GM21526 (cell line): ENCODE results near the gene RIOK1.
"Not testable (repeated sequence)": the region's sequence is repeated elsewhere in the genome, so short reads cannot be mapped to it uniquely, and the experiment has no call there.

Source experiments
- ATAC-seq: cut with Tn5 transposase; IDR thresholded peaks from one replicate; pipeline ENCODE4 v1.9.1; 2021; ENCODE audit warnings: moderate library complexity; ENCODE audit not compliant: unreplicated experiment, low FRiP score

RIOK1 gene

GRCh38 chr6:7389451-7390225 is at the start of gene RIOK1, which contains the start of gene CAGE1:
TSS of gene RIOK1 (plus strand) at chr6:7389808. CDS start at chr6:7390003, 195 bp downstream.
TSS of gene CAGE1 (minus strand) at chr6:7389742. CDS start at chr6:7387173, 2,569 bp downstream.
- ATAC-seq: peak; percentile 97

GRCh38 chr6:7341271-7341670 is 48.3 kb upstream of the RIOK1 start:
- ATAC-seq: no peak

- ATAC-seq: no peak
Observed at GRCh38 chr6:7341989-7342742, 47.4 kb upstream of the RIOK1 start.

- ATAC-seq: no peak
Observed at GRCh38 chr6:7343546-7344475, 45.8 kb upstream of the RIOK1 start.

- ATAC-seq: not testable (repeated sequence)
Observed at GRCh38 chr6:7344773-7345450, 44.7 kb upstream of the RIOK1 start.

GRCh38 chr6:7347551-7347997 is 42.0 kb upstream of the RIOK1 start:
- not testable (repeated sequence) for ATAC-seq

- ATAC-seq: not testable (repeated sequence)
Observed at GRCh38 chr6:7350591-7350990, 39.0 kb upstream of the RIOK1 start.

- ATAC-seq: not testable (repeated sequence)
Observed at GRCh38 chr6:7351916-7352315, 37.7 kb upstream of the RIOK1 start.

- ATAC-seq: no peak
Observed at GRCh38 chr6:7367408-7367807, 22.2 kb upstream of the RIOK1 start.

GRCh38 chr6:7373739-7374138 is 15.9 kb upstream of the RIOK1 start:
- no peak for ATAC-seq

GRCh38 chr6:7377961-7378360 is 11.6 kb upstream of the RIOK1 start:
- no peak for ATAC-seq

- no peak for ATAC-seq
Observed at GRCh38 chr6:7378740-7379139, 10.9 kb upstream of the RIOK1 start.

- no peak for ATAC-seq
Observed at GRCh38 chr6:7381092-7381491, 8.5 kb upstream of the RIOK1 start.

GRCh38 chr6:7389162-7389450 is 502 bp upstream of the RIOK1 start:
- ATAC-seq: no peak

- peak; percentile 18 for ATAC-seq
Observed at GRCh38 chr6:7390226-7390878, 744 bp downstream of the RIOK1 start.

GRCh38 chr6:7391151-7391550 is 1.5 kb downstream of the RIOK1 start:
- ATAC-seq: no peak

- no peak for ATAC-seq
Observed at GRCh38 chr6:7392402-7392801, 2.8 kb downstream of the RIOK1 start.

GRCh38 chr6:7401075-7401474 is 11.5 kb downstream of the RIOK1 start:
- no peak for ATAC-seq

- ATAC-seq: no peak
Observed at GRCh38 chr6:7402716-7403115, 13.1 kb downstream of the RIOK1 start.

- ATAC-seq: no peak
Observed at GRCh38 chr6:7404546-7404945, 14.9 kb downstream of the RIOK1 start.
